Hepatocyte (in vitro differentiated cells): ENCODE data around the gene SH3BP1.

Experiments
- EZH2 ChIP-seq: fragments of 200-600 bp; sonication (generic); IDR thresholded peaks from 2 replicates; pipeline ENCODE4 v1.6.1; 2016; ENCODE audit warnings: antibody characterized with exemption, mild to moderate bottlenecking, borderline replicate concordance
- EZH2phosphoT487 ChIP-seq: fragments of 200-600 bp; sonication (generic); IDR thresholded peaks from one replicate; pipeline ENCODE4 v1.6.1; 2018; ENCODE audit warnings: antibody characterized with exemption, mild to moderate bottlenecking, low read depth, moderate library complexity; ENCODE audit not compliant: unreplicated experiment, severe bottlenecking
- TF ChIP-seq, protein P1 (sequence below): fragments of 200-600 bp; sonication (generic); IDR thresholded peaks from 2 replicates; pipeline ENCODE4 v1.5.1; 2016; ENCODE audit warnings: antibody characterized with exemption, mild to moderate bottlenecking; ENCODE audit not compliant: poor library complexity

DNA sequence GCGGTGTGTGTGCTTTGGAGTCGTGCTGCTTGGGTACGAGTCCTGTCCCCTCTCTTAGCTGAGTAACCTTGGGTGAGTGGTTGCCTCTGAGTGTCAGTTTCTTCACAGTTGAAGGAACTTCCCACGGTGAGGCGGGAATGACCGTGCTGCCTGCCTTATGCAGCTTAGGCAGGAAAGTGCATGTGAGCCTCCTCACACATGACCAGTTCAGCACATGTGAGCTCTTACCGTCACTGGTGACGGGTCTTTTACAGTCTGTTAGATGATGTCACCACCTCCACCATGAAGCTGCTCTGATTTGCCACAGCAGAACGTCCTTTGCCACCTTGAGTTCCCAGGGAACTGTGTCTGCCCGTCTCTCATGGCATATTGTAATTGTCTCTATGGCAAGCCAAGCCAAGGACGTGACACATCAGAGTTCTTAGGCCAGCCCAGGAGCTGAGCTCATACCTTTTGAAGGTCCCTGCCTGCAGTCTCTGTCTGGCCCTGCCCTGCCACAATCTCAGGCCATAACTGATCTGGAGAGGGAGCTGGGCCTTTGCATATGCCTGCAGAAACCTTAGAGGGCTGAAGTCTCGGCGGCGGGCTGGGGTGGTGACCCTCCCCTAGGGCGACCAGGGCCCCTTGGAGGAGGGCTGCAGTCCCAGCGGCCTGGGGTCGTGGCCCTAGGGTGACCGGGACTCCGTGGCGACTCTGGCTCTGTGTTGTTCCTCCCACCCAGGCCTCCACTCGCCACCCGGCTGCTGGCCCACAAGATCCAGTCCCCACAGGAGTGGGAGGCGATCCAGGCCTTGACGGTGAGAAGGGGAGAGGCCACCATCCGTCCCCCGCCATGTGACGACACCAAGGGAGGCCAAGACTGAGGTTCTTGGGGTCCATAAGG is 23.0 kb upstream of the SH3BP1 start:
- TF ChIP-seq, protein P1, sequence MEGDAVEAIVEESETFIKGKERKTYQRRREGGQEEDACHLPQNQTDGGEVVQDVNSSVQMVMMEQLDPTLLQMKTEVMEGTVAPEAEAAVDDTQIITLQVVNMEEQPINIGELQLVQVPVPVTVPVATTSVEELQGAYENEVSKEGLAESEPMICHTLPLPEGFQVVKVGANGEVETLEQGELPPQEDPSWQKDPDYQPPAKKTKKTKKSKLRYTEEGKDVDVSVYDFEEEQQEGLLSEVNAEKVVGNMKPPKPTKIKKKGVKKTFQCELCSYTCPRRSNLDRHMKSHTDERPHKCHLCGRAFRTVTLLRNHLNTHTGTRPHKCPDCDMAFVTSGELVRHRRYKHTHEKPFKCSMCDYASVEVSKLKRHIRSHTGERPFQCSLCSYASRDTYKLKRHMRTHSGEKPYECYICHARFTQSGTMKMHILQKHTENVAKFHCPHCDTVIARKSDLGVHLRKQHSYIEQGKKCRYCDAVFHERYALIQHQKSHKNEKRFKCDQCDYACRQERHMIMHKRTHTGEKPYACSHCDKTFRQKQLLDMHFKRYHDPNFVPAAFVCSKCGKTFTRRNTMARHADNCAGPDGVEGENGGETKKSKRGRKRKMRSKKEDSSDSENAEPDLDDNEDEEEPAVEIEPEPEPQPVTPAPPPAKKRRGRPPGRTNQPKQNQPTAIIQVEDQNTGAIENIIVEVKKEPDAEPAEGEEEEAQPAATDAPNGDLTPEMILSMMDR = no peak
- TF ChIP-seq EZH2 = no peak
- no peak for TF ChIP-seq EZH2phosphoT487
